ENCODE results near the gene ARL16. TPM values are rescaled to one million over a fixed set of nuclear protein-coding genes. Genes with fewer than 3 reads are reported as not detected.

ARL16 gene
- total and polyA plus RNA-seq, 3 experiments from 2014 or later = 16.3 to 33.0 (median 19.7) TPM

GRCh38 chr17:81720267-81721071 lies 36.9 kb upstream of the ARL16 start:
- H3K4me3 ChIP-seq (ENCODE audit: low read length) = no peak overlapping the region
- no peak overlapping the region for H3K27ac ChIP-seq (ENCODE audit: low read depth, low read length)
- H3K4me1 Mint-ChIP-seq = no peaks in the 10 kb centered on the region
- H3K36me3 ChIP-seq (ENCODE audit: insufficient read depth, low read length) = no peaks in the 10 kb centered on the region
- no peaks in the 10 kb centered on the region for H3K4me1 ChIP-seq (ENCODE audit: insufficient read depth, low read length)
- H3K36me3 Mint-ChIP-seq = no peaks in the 10 kb centered on the region
- POLR2A ChIA-PET = no interaction called here
- H3K9me3 ChIP-seq (ENCODE audit: low read length) = no peaks in the 10 kb centered on the region
- CTCF ChIA-PET = no interaction called here
- H3K27ac Mint-ChIP-seq = no peak overlapping the region
- peaks cover 0 to 7% of the 10 kb centered on the region in 2 donors for H3K27me3 Mint-ChIP-seq
- H3K27me3 ChIP-seq (ENCODE audit: insufficient read depth, low read length, poor library complexity, severe bottlenecking) = no peaks in the 10 kb centered on the region
- no peak for DNase-seq
- H3K4me3 Mint-ChIP-seq = no peak overlapping the region
- no peaks in the 10 kb centered on the region for H3K9me3 Mint-ChIP-seq

DNA sequence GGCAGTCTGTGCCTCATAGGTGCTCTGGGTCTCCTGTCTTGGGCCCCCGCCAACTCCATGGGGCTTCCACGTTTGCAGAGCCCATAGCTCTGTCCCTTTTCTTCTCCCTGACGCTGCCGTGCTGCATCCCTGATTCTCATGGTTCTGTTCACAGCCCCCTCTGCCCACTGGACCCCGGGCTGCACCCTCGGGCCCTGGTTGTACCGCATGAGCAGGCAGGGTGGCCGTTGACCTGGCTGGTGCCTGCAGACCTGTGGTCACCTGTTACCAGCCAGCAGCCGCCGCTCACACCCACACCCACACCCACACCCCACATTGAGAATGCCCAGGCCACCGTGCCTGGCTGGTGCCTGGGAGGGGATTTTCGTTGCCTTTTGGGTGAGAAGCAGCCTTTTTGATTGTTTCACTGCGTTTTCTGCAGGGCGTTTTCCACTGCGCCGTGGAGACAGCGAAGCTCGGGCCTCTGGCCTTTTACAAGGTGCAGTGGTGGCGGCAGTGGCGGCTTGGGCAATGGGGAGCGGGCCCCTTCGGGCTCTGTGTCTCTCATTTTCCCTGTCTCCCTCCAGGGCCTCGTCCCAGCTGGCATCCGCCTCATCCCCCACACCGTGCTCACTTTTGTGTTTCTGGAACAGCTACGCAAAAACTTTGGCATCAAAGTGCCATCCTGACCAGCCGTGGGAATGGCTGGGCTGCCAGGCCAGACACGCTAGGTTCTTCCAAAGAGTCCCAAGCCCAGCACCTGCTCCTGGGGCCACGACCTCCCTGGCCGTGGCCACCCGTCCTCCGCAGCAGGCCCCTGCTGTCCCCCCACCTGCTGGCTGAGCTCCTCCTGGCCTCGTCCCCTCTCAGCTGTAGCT lies 36.0 kb upstream of the ARL16 start:
- Mint-ChIP-seq H3K4me1 (no peaks in the 10 kb centered on the region), H3K36me3 (no peaks in the 10 kb centered on the region), H3K27me3 (peaks cover 0 to 7% of the 10 kb centered on the region in 2 donors), H3K9me3 (no peaks in the 10 kb centered on the region), H3K27ac (no peak overlapping the region), H3K4me3 (no peak overlapping the region)
- DNase-seq = no peak
- Histone ChIP-seq H3K27me3 (ENCODE audit: insufficient read depth, low read length, poor library complexity, severe bottlenecking) (no peaks in the 10 kb centered on the region), H3K9me3 (ENCODE audit: low read length) (no peaks in the 10 kb centered on the region), H3K27ac (ENCODE audit: low read depth, low read length) (no peak overlapping the region), H3K4me3 (ENCODE audit: low read length) (no peak overlapping the region), H3K36me3 (ENCODE audit: insufficient read depth, low read length) (no peaks in the 10 kb centered on the region), H3K4me1 (ENCODE audit: insufficient read depth, low read length) (no peaks in the 10 kb centered on the region)
- CTCF ChIA-PET = no interaction called here
- POLR2A ChIA-PET = no interaction called here

DNA sequence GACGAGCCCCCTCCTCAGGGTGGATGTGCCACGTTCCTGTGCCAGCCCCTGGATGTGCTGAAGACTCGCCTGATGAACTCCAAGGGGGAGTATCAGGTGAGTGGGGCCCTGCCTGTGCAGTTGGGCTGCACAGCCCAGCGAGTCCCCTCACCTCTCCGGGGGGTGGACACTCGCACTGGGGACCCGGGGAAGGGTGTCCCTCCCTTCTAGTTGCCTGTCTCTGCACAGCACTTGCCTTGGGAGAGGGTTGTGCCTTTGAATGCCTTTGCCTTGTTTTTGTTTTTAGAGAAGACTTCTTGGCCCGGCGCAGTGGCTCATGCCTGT lies 34.1 kb upstream of the ARL16 start:
- no peaks in the 10 kb centered on the region for H3K9me3 ChIP-seq (ENCODE audit: low read length)
- peaks cover 7% of the 10 kb centered on the region for H3K4me1 ChIP-seq (ENCODE audit: insufficient read depth, low read length)
- no peaks in the 10 kb centered on the region for H3K27me3 ChIP-seq (ENCODE audit: insufficient read depth, low read length, poor library complexity, severe bottlenecking)
- ChIA-PET POLR2A (no interaction called here), CTCF (no interaction called here)
- DNase-seq = no peak
- no peaks in the 10 kb centered on the region for H3K27me3 Mint-ChIP-seq
- peaks cover 0 to 1% (median 0%) of the 10 kb centered on the region in 5 donors for H3K9me3 Mint-ChIP-seq
- H3K4me1 Mint-ChIP-seq = peaks cover 2 to 7% (median 3%) of the 10 kb centered on the region in 3 donors
- no peak overlapping the region for H3K4me3 ChIP-seq (ENCODE audit: low read length)
- no peak overlapping the region for H3K27ac Mint-ChIP-seq
- H3K36me3 ChIP-seq (ENCODE audit: insufficient read depth, low read length) = no peaks in the 10 kb centered on the region
- no peak overlapping the region for H3K27ac ChIP-seq (ENCODE audit: low read depth, low read length)
- H3K36me3 Mint-ChIP-seq = no peaks in the 10 kb centered on the region
- no peak overlapping the region for H3K4me3 Mint-ChIP-seq

DNA sequence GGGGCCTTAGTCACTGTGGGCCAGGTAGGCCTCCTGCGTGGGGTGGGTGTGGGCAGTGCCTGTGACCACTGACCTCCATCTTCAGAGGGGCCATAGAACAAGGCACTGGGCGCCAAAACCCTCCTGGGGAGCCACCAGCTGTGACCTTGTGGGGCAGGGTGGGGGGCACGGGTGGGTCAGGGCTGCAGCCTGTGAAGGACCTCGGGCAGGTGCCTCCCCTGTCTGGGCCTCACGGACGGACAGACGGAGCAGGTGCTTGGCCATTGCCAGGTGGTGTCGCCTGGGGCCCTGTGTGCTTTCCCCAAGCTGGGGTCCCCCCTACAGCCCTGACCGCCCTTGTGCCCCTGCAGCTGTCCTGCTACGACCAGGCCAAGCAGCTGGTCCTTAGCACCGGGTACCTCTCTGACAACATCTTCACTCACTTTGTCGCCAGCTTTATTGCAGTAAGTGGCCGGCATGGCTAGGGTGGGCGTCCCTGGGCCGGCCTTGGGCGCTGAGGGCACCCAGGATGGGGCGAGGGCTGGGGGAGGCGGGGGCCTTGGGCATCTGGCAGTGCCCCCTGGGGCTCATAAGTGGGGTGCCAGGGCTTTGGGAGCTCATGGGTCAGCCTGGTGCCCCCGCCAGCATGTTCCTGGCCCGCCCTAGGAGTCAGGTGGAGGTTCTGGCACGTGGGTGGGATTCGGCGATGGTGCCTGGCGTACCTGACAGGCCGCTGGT lies 33.6 kb upstream of the ARL16 start:
- H3K9me3 ChIP-seq (ENCODE audit: low read length) = no peaks in the 10 kb centered on the region
- Mint-ChIP-seq H3K27ac (peak overlapping the region in 1 of 8 donors; percentile 26), H3K27me3 (no peaks in the 10 kb centered on the region), H3K4me3 (no peak overlapping the region), H3K36me3 (no peaks in the 10 kb centered on the region), H3K4me1 (peaks cover 3 to 8% (median 5%) of the 10 kb centered on the region in 3 donors), H3K9me3 (peaks cover 0 to 1% (median 0%) of the 10 kb centered on the region in 5 donors)
- H3K27ac ChIP-seq (ENCODE audit: low read depth, low read length) = no peak overlapping the region
- no peaks in the 10 kb centered on the region for H3K36me3 ChIP-seq (ENCODE audit: insufficient read depth, low read length)
- H3K4me1 ChIP-seq (ENCODE audit: insufficient read depth, low read length) = peaks cover 9% of the 10 kb centered on the region
- ChIA-PET CTCF (no interaction called here), POLR2A (interaction anchor here (0.6 kb wide), 1 partner anchor 324 kb away, joined by 4 read pairs; no protein-coding TSS in a partner anchor)
- no peak for DNase-seq
- no peak overlapping the region for H3K4me3 ChIP-seq (ENCODE audit: low read length)
- no peaks in the 10 kb centered on the region for H3K27me3 ChIP-seq (ENCODE audit: insufficient read depth, low read length, poor library complexity, severe bottlenecking)

DNA sequence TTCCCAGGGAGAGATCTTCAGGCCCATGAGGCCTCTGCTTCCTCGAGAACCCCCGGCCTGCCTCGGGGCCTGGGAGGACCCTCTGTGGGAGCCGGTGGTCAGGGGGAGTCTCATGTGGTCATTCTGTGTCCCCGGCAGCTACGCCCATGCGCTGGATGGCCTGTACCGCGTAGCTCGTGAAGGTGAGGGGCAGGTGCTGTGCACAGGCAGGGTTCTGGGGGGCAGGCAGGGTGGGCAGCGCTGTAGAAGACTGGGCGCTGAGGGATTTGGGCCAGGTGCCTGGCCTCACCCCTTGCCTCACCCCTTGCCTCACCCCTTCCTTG lies 33.0 kb upstream of the ARL16 start:
- Mint-ChIP-seq H3K4me3 (no peak overlapping the region), H3K27ac (no peak overlapping the region), H3K4me1 (peaks cover 3 to 10% (median 5%) of the 10 kb centered on the region in 3 donors), H3K27me3 (no peaks in the 10 kb centered on the region), H3K9me3 (peaks cover 0 to 1% (median 0%) of the 10 kb centered on the region in 5 donors), H3K36me3 (no peaks in the 10 kb centered on the region)
- ChIA-PET POLR2A (interaction anchor here (0.6 kb wide), 1 partner anchor 323 kb away, joined by 4 read pairs; no protein-coding TSS in a partner anchor), CTCF (no interaction called here)
- Histone ChIP-seq H3K27me3 (ENCODE audit: insufficient read depth, low read length, poor library complexity, severe bottlenecking) (no peaks in the 10 kb centered on the region), H3K27ac (ENCODE audit: low read depth, low read length) (no peak overlapping the region), H3K4me3 (ENCODE audit: low read length) (no peak overlapping the region), H3K9me3 (ENCODE audit: low read length) (no peaks in the 10 kb centered on the region), H3K36me3 (ENCODE audit: insufficient read depth, low read length) (no peaks in the 10 kb centered on the region), H3K4me1 (ENCODE audit: insufficient read depth, low read length) (peaks cover 10% of the 10 kb centered on the region)
- no peak for DNase-seq

DNA sequence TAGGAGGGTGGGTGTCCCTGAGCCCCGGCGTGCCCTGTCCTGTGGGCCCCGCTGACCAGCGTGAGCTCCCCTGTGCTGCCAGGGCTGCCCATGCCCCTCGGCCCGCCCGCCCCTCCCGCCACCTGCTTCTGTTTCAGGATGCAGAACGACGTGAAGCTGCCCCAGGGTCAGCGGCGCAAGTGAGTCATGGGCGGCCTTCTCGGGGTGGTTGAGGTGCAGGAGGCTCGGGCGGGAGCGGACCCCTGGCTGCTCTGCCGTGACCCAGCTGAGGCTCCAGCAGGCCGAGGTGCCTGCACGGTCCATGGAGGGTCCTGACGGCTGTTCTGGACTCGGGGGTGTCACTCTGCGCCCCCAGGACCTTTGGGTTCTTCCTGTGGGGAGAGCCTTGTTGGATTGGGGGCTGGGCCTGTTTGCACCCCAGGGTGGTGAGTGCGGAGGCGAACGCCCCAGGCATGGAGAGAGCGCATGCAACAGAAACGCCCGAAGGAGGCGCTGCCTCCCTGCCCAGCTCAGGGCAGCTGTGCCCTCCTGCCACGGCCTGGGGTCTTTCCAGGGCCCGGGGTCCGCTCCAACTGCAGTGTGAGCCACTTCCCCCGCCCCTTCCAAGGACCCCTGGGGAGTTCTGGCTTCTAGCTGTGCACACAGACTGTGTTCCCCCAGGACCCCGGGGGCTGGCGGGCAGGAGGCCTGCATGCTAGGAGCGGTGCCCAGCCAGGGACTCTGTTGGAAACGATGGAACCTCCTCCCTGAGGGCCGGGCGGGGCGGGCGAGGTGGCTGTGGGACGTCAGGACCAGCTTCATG lies 32.5 kb upstream of the ARL16 start:
- POLR2A ChIA-PET = no interaction called here
- Mint-ChIP-seq H3K27me3 (no peaks in the 10 kb centered on the region), H3K27ac (no peak overlapping the region), H3K9me3 (peaks cover 0 to 1% (median 0%) of the 10 kb centered on the region in 5 donors), H3K4me3 (no peak overlapping the region), H3K36me3 (no peaks in the 10 kb centered on the region), H3K4me1 (peaks cover 3 to 15% (median 5%) of the 10 kb centered on the region in 3 donors)
- Histone ChIP-seq H3K4me1 (ENCODE audit: insufficient read depth, low read length) (peaks cover 16% of the 10 kb centered on the region), H3K9me3 (ENCODE audit: low read length) (no peaks in the 10 kb centered on the region), H3K4me3 (ENCODE audit: low read length) (no peak overlapping the region), H3K27me3 (ENCODE audit: insufficient read depth, low read length, poor library complexity, severe bottlenecking) (no peaks in the 10 kb centered on the region), H3K36me3 (ENCODE audit: insufficient read depth, low read length) (no peaks in the 10 kb centered on the region), H3K27ac (ENCODE audit: low read depth, low read length) (no peak overlapping the region)
- CTCF ChIA-PET = no interaction called here
- DNase-seq = no peak

DNA sequence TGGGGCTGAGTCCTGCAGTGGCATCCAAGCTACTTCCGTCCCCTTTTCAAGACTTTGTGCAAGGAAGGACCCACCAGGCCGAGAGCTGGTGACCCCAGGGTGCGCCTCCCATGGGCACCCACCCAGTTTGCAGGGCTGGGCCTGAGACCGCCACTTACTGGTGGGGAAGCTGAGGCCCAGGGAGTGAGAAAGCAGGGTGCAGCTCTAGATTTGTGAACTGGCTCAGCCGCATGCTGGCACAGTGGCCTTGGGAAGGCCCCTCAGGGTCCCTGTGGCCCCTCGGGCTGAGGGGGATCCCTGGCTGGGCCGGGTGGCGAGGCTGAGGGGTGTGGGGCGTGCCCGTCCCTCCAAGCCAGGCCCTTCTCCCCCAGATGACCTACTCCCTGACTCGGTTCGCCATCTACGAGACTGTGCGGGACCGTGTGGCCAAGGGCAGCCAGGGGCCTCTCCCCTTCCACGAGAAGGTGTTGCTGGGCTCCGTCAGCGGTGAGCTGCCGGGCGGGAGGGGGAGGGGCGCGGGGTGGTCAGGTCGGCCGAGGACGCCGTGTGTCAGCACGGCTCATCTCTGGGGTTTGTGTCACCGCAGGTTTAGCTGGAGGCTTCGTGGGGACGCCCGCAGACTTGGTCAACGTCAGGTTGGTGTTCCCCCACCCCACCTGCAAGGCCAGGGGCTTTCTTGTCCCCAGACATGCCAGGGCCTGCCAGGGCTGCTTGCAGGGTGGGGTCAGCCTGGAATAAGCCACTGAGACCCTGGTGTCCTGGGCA lies 31.7 kb upstream of the ARL16 start:
- no peak overlapping the region for H3K4me3 Mint-ChIP-seq
- ChIA-PET POLR2A (no interaction called here), CTCF (no interaction called here)
- Histone ChIP-seq H3K36me3 (ENCODE audit: insufficient read depth, low read length) (no peaks in the 10 kb centered on the region), H3K27ac (ENCODE audit: low read depth, low read length) (no peak overlapping the region), H3K9me3 (ENCODE audit: low read length) (no peaks in the 10 kb centered on the region), H3K27me3 (ENCODE audit: insufficient read depth, low read length, poor library complexity, severe bottlenecking) (no peaks in the 10 kb centered on the region), H3K4me1 (ENCODE audit: insufficient read depth, low read length) (peaks cover 24% of the 10 kb centered on the region), H3K4me3 (ENCODE audit: low read length) (no peak overlapping the region)
- no peak for DNase-seq
- H3K27ac Mint-ChIP-seq = no peak overlapping the region
- peaks cover 0 to 1% (median 0%) of the 10 kb centered on the region in 5 donors for H3K9me3 Mint-ChIP-seq
- H3K4me1 Mint-ChIP-seq = peaks cover 8 to 22% (median 12%) of the 10 kb centered on the region in 3 donors
- H3K36me3 Mint-ChIP-seq = no peaks in the 10 kb centered on the region
- no peaks in the 10 kb centered on the region for H3K27me3 Mint-ChIP-seq

All from CD8-positive, alpha-beta memory T cell (primary cell).